Lower leg skin (tissue), 4 donors: ENCODE data around the gene FAM3D. TPM values are rescaled to one million over a fixed set of nuclear protein-coding genes. Genes with fewer than 3 reads are reported as not detected.
"Not testable (repeated sequence)": the region's sequence is repeated elsewhere in the genome, so short reads cannot be mapped to it uniquely, and the experiment has no call there.

ENCODE experiments used
- DNase-seq, 2 donors: peaks; one replicate each; pipeline ENCODE4 v3.0.0-alpha.2; 2019; ENCODE audit warnings: low spot score in 2 of 2
- H3K4me3 ChIP-seq: fragments of 200-600 bp; sonication (generic); 2 replicates; pipeline ENCODE4 v1.5.1; 2017; ENCODE audit warnings: mild to moderate bottlenecking, low read depth; ENCODE audit not compliant: poor library complexity, severe bottlenecking
- CTCF ChIP-seq, 3 donors: fragments of 450-650 bp; IDR thresholded peaks; one replicate each; pipeline ENCODE4 v1.5.1; 2016; ENCODE audit warnings: antibody characterized with exemption in 3 of 3, mild to moderate bottlenecking in 3 of 3, moderate library complexity in 2 of 3
- POLR2A ChIP-seq, 2 donors: fragments of 450-650 bp; IDR thresholded peaks; one replicate each; pipeline ENCODE4 v1.6.1; 2016 to 2017; ENCODE audit warnings: antibody characterized with exemption in 2 of 2, mild to moderate bottlenecking in 1 of 2, moderate library complexity in 1 of 2
- WGBS, 2 donors: methylation state at CpG; one replicate each; pipeline ENCODE4 v1.1.5; 2018; 5-methylcytosine and 5-hydroxymethylcytosine counted together
- intact Hi-C: fragments of 100-400 bp; cut with DNase I; formaldehyde crosslinking; loops from one replicate; pipeline ENCODE4 v1.15.0; 2023; ENCODE audit warnings: low total_unique reads
- total RNA-seq, 4 donors: library from RNA; depleted of rRNA; stranded (reverse); fragments of >200 nt; gene quantifications; one replicate each; pipeline ENCODE4 v1.1.0, GENCODE V29; 2016

FAM3D gene
- total RNA-seq, 4 donors from 2014 or later = 3.7 to 3.8 (median 3.8) TPM; not detected in 1

- TF ChIP-seq POLR2A (IDR thresholded peaks at IDR 0.05) (no peak), CTCF (IDR thresholded peaks at IDR 0.05) (no peak)
- DNase-seq = no peak
- intact Hi-C loops = no loop called here
- 47 to 51% methylated on average over 6 of the region's 6 CpGs for WGBS, 2 donors
- no peak overlapping the region for H3K4me3 ChIP-seq
These were observed 13.5 kb upstream of the FAM3D start for GRCh38 chr3:58679974-58680666.

GRCh38 chr3:58679446-58679845, 12.9 kb upstream of the FAM3D start:
- H3K4me3 ChIP-seq = no peak overlapping the region
- DNase-seq = no peak
- 23 to 33% methylated on average over 6 of the region's 6 CpGs for WGBS, 2 donors
- no peak for TF ChIP-seq POLR2A (IDR thresholded peaks at IDR 0.05)
- TF ChIP-seq CTCF (IDR thresholded peaks at IDR 0.05) = no peak
- intact Hi-C loops = no loop called here

GRCh38 chr3:58678177-58678970, 11.8 kb upstream of the FAM3D start:
- DNase-seq, H3K4me3 ChIP-seq, intact Hi-C loops: not testable (repeated sequence)
- WGBS, 2 donors = 75 to 82% methylated on average over 12 to 13 of the region's 13 CpGs

- DNase-seq = peak in 1 of 2 donors; percentile 45
- intact Hi-C loops = no loop called here
- WGBS, 2 donors = 80 to 87% methylated on average over 3 of the region's 3 CpGs
- no peak overlapping the region for H3K4me3 ChIP-seq
- TF ChIP-seq CTCF (IDR thresholded peaks at IDR 0.05) = no peak
- no peak for TF ChIP-seq POLR2A (IDR thresholded peaks at IDR 0.05)
These were observed 6.3 kb upstream of the FAM3D start for GRCh38 chr3:58672880-58673279.

- TF ChIP-seq POLR2A (IDR thresholded peaks at IDR 0.05) (no peak), CTCF (IDR thresholded peaks at IDR 0.05) (no peak)
- intact Hi-C loops = no loop called here
- H3K4me3 ChIP-seq = no peak overlapping the region
- no peak for DNase-seq
- WGBS, 2 donors = 83 to 87% methylated on average over 8 of the region's 8 CpGs
These were observed 5.9 kb upstream of the FAM3D start for GRCh38 chr3:58672451-58672850.

GRCh38 chr3:58670506-58671135, 4.0 kb upstream of the FAM3D start:
- intact Hi-C loops = no loop called here
- DNase-seq = peak in 1 of 2 donors; percentile 68
- 67 to 70% methylated on average over 9 of the region's 9 CpGs for WGBS, 2 donors
- TF ChIP-seq POLR2A (IDR thresholded peaks at IDR 0.05) (no peak), CTCF (IDR thresholded peaks at IDR 0.05) (no peak)
- H3K4me3 ChIP-seq = no peak overlapping the region
